Esophagus squamous epithelium (tissue), 4 donors: Measurements from ENCODE around the gene EGLN1.

Experiments used
- POLR2A ChIP-seq, 4 donors: fragments of 450-650 bp; IDR thresholded peaks; one replicate each; pipeline ENCODE4 v1.6.1; 2017; ENCODE audit warnings: antibody characterized with exemption in 4 of 4, mild to moderate bottlenecking in 4 of 4, moderate library complexity in 3 of 4
- TF ChIP-seq, protein P1 (sequence below), 6 experiments: fragments of 450-650 bp in 4 of 6; fragments of 200-600 bp in 2 of 6; sonication (generic) in 2 of 6; IDR thresholded peaks; one replicate each; pipeline ENCODE4 v1.5.1; 2016 to 2019; ENCODE audit warnings: antibody characterized with exemption in 6 of 6, mild to moderate bottlenecking in 4 of 6, moderate library complexity in 4 of 6

GRCh38 chr1:231420959-231421545 lies 1.0 kb downstream of the EGLN1 start:
- TF ChIP-seq, protein P1, sequence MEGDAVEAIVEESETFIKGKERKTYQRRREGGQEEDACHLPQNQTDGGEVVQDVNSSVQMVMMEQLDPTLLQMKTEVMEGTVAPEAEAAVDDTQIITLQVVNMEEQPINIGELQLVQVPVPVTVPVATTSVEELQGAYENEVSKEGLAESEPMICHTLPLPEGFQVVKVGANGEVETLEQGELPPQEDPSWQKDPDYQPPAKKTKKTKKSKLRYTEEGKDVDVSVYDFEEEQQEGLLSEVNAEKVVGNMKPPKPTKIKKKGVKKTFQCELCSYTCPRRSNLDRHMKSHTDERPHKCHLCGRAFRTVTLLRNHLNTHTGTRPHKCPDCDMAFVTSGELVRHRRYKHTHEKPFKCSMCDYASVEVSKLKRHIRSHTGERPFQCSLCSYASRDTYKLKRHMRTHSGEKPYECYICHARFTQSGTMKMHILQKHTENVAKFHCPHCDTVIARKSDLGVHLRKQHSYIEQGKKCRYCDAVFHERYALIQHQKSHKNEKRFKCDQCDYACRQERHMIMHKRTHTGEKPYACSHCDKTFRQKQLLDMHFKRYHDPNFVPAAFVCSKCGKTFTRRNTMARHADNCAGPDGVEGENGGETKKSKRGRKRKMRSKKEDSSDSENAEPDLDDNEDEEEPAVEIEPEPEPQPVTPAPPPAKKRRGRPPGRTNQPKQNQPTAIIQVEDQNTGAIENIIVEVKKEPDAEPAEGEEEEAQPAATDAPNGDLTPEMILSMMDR (IDR thresholded peaks at IDR 0.05) = no peak
- peak in 2 of 4 donors; percentile 20 to 24 for TF ChIP-seq POLR2A (IDR thresholded peaks at IDR 0.05)
